HG02884 (cell line): ENCODE data around the gene INTS11.
A peak's percentile ranks its signal among the peaks of the same experiment; 100 is the strongest.

Experiments
- ATAC-seq: cut with Tn5 transposase; IDR thresholded peaks from one replicate; pipeline ENCODE4 v1.9.1; 2021; ENCODE audit warnings: mild to moderate bottlenecking, moderate library complexity; ENCODE audit not compliant: unreplicated experiment

The INTS11 gene

GRCh38 chr1:1358433-1359271 lies 34.2 kb upstream of the INTS11 start, which contains the start of gene MXRA8:
Gene MXRA8 (minus strand): TSS chr1:1358555. CDS start chr1:1358504, 51 bp downstream.
- no peak for ATAC-seq

DNA sequence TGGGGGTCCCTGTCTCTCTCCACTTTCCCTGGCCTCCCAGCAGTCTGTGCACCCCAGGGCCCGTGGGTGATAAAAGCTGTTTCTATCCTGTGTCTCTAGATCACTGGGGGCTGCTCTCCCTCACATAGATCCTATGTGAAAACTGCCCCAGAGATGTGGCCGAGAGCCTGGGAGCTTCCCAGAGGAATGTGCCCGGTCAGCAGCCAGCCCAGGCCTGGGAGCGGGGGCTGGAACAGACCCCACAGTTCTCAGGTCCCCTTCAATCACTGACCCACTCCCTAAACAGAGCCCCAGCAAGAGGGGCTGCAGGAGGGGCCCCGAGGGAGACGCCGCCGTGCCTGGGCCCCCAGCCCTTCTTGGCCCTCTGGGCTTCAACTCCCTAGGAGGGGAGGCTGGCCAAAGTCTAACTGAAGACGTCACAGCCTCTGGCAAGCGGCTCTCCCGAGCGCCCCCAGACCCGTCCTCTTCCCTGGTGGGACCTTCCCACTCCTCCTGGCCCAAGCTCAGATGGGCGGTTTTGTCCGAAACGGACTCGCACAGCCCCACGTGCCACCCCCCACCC lies 33.5 kb upstream of the INTS11 start:
- ATAC-seq, result no peak

DNA sequence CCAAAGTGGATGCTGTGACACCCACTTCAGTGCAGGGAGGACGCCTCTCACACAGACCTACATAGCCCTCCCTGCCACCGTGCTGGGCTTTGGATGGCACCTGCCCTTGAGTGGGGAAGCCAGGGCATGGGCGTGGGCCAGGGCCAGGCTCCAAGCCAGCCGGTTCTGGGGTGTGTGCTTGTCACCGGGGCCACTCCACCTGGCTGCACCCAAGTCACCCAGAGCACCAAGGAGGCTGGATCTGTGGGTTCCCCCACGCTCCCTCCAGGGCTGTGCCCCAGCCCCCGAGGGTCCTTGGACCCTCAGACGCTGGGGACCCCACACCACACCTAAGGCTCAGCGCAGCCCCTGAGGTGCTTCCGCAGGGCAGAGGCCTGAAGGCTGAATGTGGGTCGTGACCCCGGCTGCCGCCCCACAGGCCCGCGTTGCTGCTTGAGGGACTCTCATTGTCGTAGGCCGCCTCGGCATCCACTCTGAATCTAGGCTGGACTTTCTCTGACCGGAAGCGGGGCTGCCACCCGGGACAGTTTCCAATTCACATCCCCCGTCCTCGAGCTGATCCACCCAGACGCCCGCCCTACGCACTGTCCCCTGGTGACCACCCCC lies 32.4 kb upstream of the INTS11 start:
- no peak for ATAC-seq

DNA sequence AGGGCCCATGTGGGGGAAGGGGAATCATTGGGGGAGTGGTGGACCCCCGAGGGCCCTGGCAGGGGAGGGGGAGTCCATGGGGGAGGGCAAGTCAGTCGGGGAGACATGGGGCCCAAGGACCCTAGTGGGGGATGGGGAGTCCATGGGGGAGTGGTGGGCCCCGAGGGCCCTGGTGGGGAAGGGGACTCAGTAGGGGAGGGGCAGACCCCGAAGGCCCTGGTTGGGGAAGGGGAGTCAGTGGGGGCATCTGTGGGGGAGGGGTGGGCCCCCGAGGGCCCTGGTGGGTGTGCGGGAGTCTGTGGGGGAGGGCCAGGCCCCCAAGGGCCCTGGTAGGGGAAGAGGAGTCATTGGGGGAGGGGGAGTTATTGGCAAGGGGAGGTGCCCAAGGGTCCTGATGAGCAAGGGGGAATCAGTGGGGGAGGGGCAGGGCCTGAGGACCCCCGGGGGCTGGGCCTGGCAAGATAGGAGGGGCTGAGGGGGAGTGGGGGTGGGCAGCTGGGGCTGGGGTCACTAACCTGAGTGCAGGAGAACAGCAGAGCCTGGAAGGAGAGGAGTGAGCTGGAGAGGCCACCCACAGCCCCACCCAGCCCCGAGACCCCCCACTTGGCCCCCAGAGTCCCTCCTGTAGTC lies 31.8 kb upstream of the INTS11 start:
- no peak for ATAC-seq

DNA sequence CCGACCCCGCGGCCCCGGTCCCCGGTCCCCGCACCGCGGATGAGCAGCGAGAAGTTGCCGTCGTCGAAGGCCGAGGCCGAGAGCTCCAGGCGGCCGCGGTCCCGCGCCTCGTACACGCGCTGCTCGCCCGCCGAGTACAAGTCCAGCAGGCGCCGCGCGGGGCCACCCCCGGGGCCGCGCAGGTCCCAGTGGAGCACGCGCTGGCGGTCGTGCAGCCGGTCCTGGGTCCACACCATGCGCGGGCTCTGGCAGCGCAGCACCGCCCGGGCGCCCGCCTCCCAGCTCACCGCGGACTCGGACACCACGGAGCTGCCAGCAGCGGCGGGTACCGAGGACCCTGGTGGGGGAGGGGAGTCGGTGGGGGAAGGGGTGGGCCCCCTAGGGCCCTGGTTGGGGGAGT lies 31.0 kb upstream of the INTS11 start:
- no peak for ATAC-seq

- no peak for ATAC-seq
Observed at GRCh38 chr1:1354271-1355247, 30.1 kb upstream of the INTS11 start.

DNA sequence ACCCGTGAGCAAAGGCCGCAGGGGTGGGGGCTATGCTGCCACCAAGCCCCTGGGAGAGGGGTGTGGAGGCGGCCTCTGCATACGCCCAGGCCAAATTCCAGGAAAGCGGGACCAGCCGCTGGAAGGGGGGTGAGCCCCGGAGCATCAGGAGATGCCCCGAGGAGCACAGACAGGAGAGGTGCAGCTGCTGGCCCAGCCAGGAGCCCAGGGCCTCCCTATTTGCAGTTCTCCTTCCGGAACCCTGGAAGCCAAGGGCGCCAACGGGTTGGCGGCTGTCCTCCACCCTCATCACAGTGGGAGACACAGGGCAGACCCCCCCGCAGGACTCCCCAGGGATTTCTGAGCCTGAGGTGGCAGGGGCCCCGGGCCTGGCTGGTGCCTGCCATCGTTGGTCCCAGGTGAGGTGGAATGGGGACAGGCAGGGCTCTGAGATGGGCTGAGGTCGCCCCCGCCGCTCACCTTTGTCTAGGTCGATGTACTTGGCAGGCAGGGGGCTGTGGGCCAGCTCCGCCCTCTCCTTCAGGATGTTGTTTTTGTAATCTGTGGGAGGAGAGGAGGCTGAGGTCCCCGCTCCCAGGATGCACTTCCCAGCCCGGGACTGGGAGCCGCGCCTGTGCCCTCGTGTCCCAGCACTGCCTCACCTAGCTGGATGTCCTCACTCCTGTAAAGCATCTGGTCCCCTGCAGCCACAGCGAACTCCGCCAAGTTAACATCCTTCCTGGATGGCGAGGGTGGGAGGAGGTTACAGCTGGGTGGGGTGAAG lies 29.1 kb upstream of the INTS11 start:
- ATAC-seq, result no peak

DNA sequence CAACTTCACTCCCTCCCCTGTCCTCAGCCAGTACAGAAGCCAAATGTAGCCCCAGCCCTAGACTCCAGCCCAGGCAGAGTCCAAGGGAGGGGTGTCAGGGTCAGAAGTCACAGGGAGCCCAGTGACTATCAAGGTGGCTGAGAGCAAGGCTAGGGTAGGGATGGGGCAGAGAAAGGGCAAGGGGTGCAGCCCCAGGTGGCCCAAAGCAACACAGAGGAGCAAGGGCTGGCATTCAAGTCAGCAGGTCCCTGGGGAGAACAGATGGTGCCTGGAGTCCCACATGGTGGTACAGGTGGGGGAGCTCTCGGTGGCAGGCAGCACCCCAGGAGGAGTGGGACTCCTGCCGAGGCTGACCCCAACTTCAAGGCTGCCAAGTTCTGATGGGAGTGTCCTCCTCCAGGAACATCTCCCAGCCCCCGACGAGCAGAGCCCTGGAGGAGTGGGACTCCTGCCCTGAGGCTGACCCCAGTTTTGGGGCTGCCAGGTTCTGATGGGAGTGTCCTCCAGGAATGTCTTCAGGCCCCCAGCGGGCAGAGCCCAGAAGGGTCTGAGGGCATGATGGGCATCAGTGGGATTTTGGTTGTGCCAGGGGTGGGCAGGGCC lies 28.4 kb upstream of the INTS11 start:
- ATAC-seq, result no peak

DNA sequence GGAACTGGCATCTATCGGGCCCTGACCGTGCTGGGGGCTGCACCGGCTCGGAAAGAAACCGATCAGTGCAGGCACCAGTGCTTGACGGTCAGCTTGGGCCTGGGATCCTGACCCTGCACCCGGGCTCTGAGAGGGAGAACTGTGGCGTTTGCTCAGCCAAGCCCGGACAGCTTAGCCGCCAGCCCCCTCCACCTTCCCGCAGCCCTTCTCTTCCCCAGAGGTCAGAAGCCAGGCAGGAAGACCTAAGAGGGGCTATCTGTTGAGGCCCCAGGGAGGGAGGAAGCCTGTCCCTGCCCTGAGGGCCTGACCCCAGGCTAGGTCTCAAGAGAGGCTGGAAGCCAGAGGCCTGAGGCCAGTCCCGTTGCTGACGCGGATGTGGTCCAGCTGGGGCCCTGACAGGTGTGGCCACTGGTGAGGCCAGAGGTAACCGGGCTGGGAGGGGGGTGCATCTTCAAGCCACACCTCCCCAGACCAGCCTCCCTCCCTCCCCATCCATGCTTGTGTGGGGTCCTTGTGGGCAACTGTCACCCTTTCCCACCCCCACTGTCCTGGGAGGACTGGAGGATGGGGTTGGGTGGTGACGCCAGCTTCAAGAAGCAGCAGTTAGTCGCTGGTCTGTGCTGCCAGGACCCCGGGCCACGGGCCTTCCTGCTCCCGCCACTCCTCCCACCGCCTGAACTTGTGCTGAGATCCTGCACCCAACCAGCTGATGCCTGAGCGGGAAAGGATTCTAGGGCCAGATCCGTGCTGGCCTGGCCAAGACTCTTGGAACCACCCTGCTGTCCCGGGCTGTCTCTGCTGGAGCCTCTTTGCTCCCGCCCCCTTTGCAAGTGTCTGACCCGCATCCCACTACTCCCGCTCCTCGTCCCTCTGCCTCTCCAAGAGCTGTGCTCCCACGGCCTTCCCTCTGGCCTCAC lies 27.3 kb upstream of the INTS11 start:
- ATAC-seq, result no peak

GRCh38 chr1:1349256-1350012 lies 25.0 kb upstream of the INTS11 start, which contains the start of gene DVL1:
Gene DVL1 (minus strand): TSS chr1:1349418. CDS start chr1:1349065, 353 bp downstream.
- peak; percentile 47 for ATAC-seq

GRCh38 chr1:1348420-1349255 lies 24.2 kb upstream of the INTS11 start:
- peak; percentile 15 for ATAC-seq

GRCh38 chr1:1347663-1348419 lies 23.4 kb upstream of the INTS11 start:
- no peak for ATAC-seq

DNA sequence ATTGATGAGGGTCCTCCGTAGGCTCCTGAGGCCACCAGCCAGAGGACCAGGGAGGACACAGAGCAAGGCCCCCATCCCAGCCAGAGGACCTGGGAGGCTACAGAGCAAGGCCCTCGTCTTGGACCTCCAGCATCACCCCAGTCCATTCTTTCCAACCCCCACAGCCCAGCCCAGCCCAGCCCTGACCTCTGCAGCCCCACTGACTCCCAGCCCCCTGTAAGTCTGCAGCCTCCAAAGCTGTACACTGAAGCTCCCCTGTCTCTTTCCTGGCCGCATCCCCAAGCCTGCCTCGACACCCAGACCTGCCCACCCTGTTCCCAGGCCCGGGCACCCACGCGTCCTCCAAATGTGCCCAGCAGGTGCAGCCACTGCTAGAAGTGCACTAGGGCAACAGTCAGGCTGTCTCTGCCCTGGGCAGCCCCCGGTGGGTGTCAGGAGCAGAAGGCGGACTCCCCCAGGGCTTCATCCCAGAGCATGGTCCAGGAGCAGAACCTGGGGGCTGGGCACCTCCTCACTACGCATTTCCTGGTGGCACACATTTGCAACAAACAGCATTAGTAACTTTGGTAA lies 22.7 kb upstream of the INTS11 start:
- no peak for ATAC-seq

DNA sequence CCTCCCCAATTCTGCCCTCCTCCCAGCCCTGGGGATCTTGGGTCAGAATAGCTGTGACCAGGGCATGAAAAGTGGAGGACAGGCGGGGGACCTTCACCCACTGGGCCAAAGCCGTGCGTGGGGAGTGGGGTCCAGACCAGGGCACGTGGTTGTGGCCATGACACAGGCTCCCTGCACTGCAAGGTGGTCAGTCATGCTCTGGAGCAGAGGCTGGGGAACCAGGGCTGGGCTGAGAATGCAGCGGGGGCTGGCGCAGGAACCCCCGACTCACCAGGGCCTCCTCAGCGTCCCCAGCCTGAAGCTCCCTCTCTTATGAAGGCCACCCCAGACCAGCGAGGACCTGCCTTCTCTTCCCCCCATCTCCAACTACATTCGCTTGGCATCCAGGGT lies 22.0 kb upstream of the INTS11 start:
- ATAC-seq, result no peak

GRCh38 chr1:1345860-1346500 lies 21.5 kb upstream of the INTS11 start:
- ATAC-seq, result no peak
